HepG2 (cell line): ENCODE results near the gene MARK2. TPM values are rescaled to one million over a fixed set of nuclear protein-coding genes. Genes with fewer than 3 reads are reported as not detected.

Experiments
- ARHGAP35 ChIP-seq: sonication (generic); formaldehyde crosslinking; IDR thresholded peaks from 2 replicates; pipeline ENCODE4 v1.9.0; 2022; ENCODE audit warnings: mild to moderate bottlenecking, inconsistent platforms, moderate library complexity, missing genetic modification reagents, borderline replicate concordance
- DPF2 ChIP-seq: sonication (generic); formaldehyde crosslinking; IDR thresholded peaks from 2 replicates; pipeline ENCODE4 v1.4.0; 2020; ENCODE audit warnings: mild to moderate bottlenecking, low read depth, missing genetic modification reagents, borderline replicate concordance
- HMG20B ChIP-seq: conservative IDR thresholded peaks from 2 replicates; pipeline ENCODE4 v1.6.1; 2016; ENCODE audit warnings: missing genetic modification reagents, missing compliant biosample characterization
- POGZ ChIP-seq: sonication (generic); formaldehyde crosslinking; IDR thresholded peaks from 2 replicates; pipeline ENCODE4 v1.4.0; 2020; ENCODE audit warnings: mild to moderate bottlenecking, missing genetic modification reagents
- PRMT3 ChIP-seq: sonication (generic); formaldehyde crosslinking; IDR thresholded peaks from 2 replicates; pipeline ENCODE4 v1.8.1; 2022; ENCODE audit warnings: low read depth, mild to moderate bottlenecking, moderate library complexity, missing genetic modification reagents, borderline replicate concordance
- RERE ChIP-seq: IDR thresholded peaks from 2 replicates; pipeline ENCODE4 v1.6.1; 2016; ENCODE audit warnings: low read depth, missing genetic modification reagents, missing compliant biosample characterization
- SIN3A ChIP-seq: IDR thresholded peaks from 2 replicates; pipeline ENCODE4 v1.6.1; 2011; ENCODE audit warnings: low read depth, mild to moderate bottlenecking, control low read depth, low read length, borderline replicate concordance
- SP2 ChIP-seq: sonication (generic); formaldehyde crosslinking; IDR thresholded peaks from 2 replicates; pipeline ENCODE4 v1.5.1; 2020; ENCODE audit warnings: mild to moderate bottlenecking, missing genetic modification reagents
- TAF1 ChIP-seq: sonication (generic); formaldehyde crosslinking; IDR thresholded peaks from 2 replicates; pipeline ENCODE4 v1.4.0; 2020; ENCODE audit warnings: missing genetic modification reagents
- TCF12 ChIP-seq, 2 experiments: fragments of 450-650 bp in 1 of 2; sonication (generic) in 1 of 2; formaldehyde crosslinking in 1 of 2; IDR thresholded peaks; 2 replicates each; pipeline versions ENCODE4 v1.6.1 to v1.8.0; 2017 to 2022; ENCODE audit warnings: antibody characterized with exemption in 1 of 2, mild to moderate bottlenecking in 1 of 2, missing genetic modification reagents in 1 of 2, moderate library complexity in 1 of 2
- TFDP1 ChIP-seq: IDR thresholded peaks from 2 replicates; pipeline ENCODE4 v1.6.1; 2016; ENCODE audit warnings: missing compliant biosample characterization, missing genetic modification reagents, borderline replicate concordance
- THRA ChIP-seq: sonication (generic); formaldehyde crosslinking; IDR thresholded peaks from 2 replicates; pipeline ENCODE4 v1.4.0; 2020; ENCODE audit warnings: missing genetic modification reagents, borderline replicate concordance
- XRCC5 ChIP-seq: fragments of 200-400 bp; formaldehyde crosslinking; optimal IDR thresholded peaks from 2 replicates; pipeline ENCODE3; 2017; ENCODE audit warnings: mild to moderate bottlenecking, low read length
- ZKSCAN8 ChIP-seq: IDR thresholded peaks from 2 replicates; pipeline ENCODE4 v1.6.1; 2016; ENCODE audit warnings: borderline replicate concordance, missing genetic modification reagents, missing compliant biosample characterization
- ZNF383 ChIP-seq: sonication (generic); formaldehyde crosslinking; IDR thresholded peaks from 2 replicates; pipeline ENCODE4 v1.4.0; 2020; ENCODE audit warnings: missing genetic modification reagents, mild to moderate bottlenecking, borderline replicate concordance
- polyA plus RNA-seq, 8 experiments: library from polyadenylated mRNA; depleted of rRNA in 3 of 8; stranded (reverse) in 7 of 8; unstranded in 1 of 8; fragments of >200 nt; fragmentation: Illumina TruSeq in 4 of 8; extraction: Trizol in 4 of 8; gene quantifications; 2 replicates each; pipeline versions ENCODE4 v1.2.1 to v1.2.3, GENCODE V29; 2011 to 2016; ENCODE audit warnings: low read depth in 4 of 8, missing spikeins in 1 of 8, mixed read lengths in 1 of 8; ENCODE audit not compliant: insufficient read depth in 1 of 8
- total RNA-seq, 5 experiments: library from RNA; depleted of rRNA; stranded (reverse); fragments of >200 nt; fragmentation: Illumina TruSeq; extraction: Trizol; gene quantifications; 2 replicates each; pipeline ENCODE4 v1.2.3, GENCODE V29; 2016; ENCODE audit warnings: low read depth in 1 of 5
- TF ChIP-seq, protein P1 (sequence below): sonication (generic); formaldehyde crosslinking; IDR thresholded peaks from 2 replicates; pipeline ENCODE4 v1.9.0; 2022; ENCODE audit warnings: low read depth, missing genetic modification reagents
- TF ChIP-seq, protein P2 (sequence below): IDR thresholded peaks from 2 replicates; pipeline ENCODE4 v1.6.1; 2016; ENCODE audit warnings: low read depth, borderline replicate concordance

MARK2 gene
- total and polyA plus RNA-seq, 2 of the 13 experiments (the other 11 are each of a cell fraction or from before 2014, with no cell fraction given), result 13.5 to 13.9 TPM

- TF ChIP-seq RERE (CRISPR knock-in tag), result no peak
- no peak; the same call in 1 of the 2 replicates for TF ChIP-seq SIN3A
- TF ChIP-seq, protein P1, sequence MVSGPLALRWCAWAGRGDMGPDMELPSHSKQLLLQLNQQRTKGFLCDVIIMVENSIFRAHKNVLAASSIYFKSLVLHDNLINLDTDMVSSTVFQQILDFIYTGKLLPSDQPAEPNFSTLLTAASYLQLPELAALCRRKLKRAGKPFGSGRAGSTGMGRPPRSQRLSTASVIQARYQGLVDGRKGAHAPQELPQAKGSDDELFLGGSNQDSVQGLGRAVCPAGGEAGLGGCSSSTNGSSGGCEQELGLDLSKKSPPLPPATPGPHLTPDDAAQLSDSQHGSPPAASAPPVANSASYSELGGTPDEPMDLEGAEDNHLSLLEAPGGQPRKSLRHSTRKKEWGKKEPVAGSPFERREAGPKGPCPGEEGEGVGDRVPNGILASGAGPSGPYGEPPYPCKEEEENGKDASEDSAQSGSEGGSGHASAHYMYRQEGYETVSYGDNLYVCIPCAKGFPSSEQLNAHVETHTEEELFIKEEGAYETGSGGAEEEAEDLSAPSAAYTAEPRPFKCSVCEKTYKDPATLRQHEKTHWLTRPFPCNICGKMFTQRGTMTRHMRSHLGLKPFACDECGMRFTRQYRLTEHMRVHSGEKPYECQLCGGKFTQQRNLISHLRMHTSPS, result no peak
- no peak for TF ChIP-seq ZNF383 (CRISPR knock-in tag)
- TF ChIP-seq DPF2 (CRISPR knock-in tag), result no peak
- 0 out of 2 replicates have a peak, but pooled peaks have one; percentile 34 for TF ChIP-seq ARHGAP35 (CRISPR knock-in tag)
- TF ChIP-seq ZKSCAN8 (CRISPR knock-in tag), result no peak
- TF ChIP-seq, protein P2, sequence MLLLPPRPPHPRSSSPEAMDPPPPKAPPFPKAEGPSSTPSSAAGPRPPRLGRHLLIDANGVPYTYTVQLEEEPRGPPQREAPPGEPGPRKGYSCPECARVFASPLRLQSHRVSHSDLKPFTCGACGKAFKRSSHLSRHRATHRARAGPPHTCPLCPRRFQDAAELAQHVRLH (CRISPR knock-in tag), result peak; percentile 35; the same call in 1 of the 2 replicates
- TF ChIP-seq THRA (CRISPR knock-in tag), result no peak
- no peak for TF ChIP-seq TCF12 (IDR thresholded peaks at IDR 0.05)
- no peak for TF ChIP-seq TCF12 (CRISPR knock-in tag; IDR thresholded peaks at IDR 0.05)
- TF ChIP-seq XRCC5, result no peak
- TF ChIP-seq POGZ (CRISPR knock-in tag), result 0 out of 2 replicates have a peak, but pooled peaks have one; percentile 51
- peak; percentile 19 for TF ChIP-seq TAF1 (CRISPR knock-in tag)
- 0 out of 2 replicates have a peak, but pooled peaks have one; percentile 8 for TF ChIP-seq SP2 (CRISPR knock-in tag)
- TF ChIP-seq PRMT3 (CRISPR knock-in tag), result no peak
- TF ChIP-seq HMG20B, result 0 out of 2 replicates have a peak, but pooled peaks have one; percentile 27
- 0 out of 2 replicates have a peak, but pooled peaks have one; percentile 24 for TF ChIP-seq TFDP1 (CRISPR knock-in tag)
These were observed 25.1 kb upstream of the MARK2 start (continued) for GRCh38 chr11:63813563-63814382.
